OCI-LY1 (cell line): ENCODE data around the gene PLPP4.

Experiments
- CTCF ChIP-seq: fragments of 200-600 bp; sonication (generic), shearing (Covaris generic); IDR thresholded peaks from 2 replicates; pipeline ENCODE4 v1.5.1; 2017; ENCODE audit warnings: mild to moderate bottlenecking, antibody characterized with exemption, low read length, moderate library complexity, mixed read lengths
- EZH2 ChIP-seq: fragments of 200-600 bp; sonication (generic), shearing (Covaris generic); IDR thresholded peaks from 2 replicates; pipeline ENCODE4 v1.8.0; 2017; ENCODE audit warnings: borderline replicate concordance, mixed run types, mild to moderate bottlenecking, antibody characterized with exemption, low read length, moderate library complexity, mixed read lengths

- no peak for TF ChIP-seq EZH2
- no peak for TF ChIP-seq CTCF
These were observed 47.2 kb upstream of the PLPP4 start for GRCh38 chr10:120409816-120410215.
